Fibroblast of villous mesenchyme (primary cell): Measurements from ENCODE around the gene PFDN2. TPM values are rescaled to one million over a fixed set of nuclear protein-coding genes. Genes with fewer than 3 reads are reported as not detected.

ENCODE experiments used
- DNase-seq: peaks from one replicate; pipeline ENCODE4 v3.0.0-alpha.2; 2010; ENCODE audit warnings: low read depth
- H3K4me3 ChIP-seq: 2 replicates; pipeline ENCODE4 v1.5.1; 2011; ENCODE audit warnings: low read depth, mild to moderate bottlenecking, low read length
- total RNA-seq: library from RNA; depleted of rRNA; stranded (reverse); fragments of >200 nt; gene quantifications from 2 replicates; pipeline ENCODE4 v1.2.3, GENCODE V29; 2012
- TF ChIP-seq, protein P1 (sequence below): IDR thresholded peaks from 2 replicates; pipeline ENCODE4 v1.5.1; 2012; ENCODE audit warnings: low read depth, mild to moderate bottlenecking, low read length; ENCODE audit not compliant: insufficient read depth

Gene PFDN2
- total RNA-seq, 1 donor = 25.9 TPM

GRCh38 chr1:161095230-161095629 is 22.6 kb downstream of the PFDN2 start:
- TF ChIP-seq, protein P1, sequence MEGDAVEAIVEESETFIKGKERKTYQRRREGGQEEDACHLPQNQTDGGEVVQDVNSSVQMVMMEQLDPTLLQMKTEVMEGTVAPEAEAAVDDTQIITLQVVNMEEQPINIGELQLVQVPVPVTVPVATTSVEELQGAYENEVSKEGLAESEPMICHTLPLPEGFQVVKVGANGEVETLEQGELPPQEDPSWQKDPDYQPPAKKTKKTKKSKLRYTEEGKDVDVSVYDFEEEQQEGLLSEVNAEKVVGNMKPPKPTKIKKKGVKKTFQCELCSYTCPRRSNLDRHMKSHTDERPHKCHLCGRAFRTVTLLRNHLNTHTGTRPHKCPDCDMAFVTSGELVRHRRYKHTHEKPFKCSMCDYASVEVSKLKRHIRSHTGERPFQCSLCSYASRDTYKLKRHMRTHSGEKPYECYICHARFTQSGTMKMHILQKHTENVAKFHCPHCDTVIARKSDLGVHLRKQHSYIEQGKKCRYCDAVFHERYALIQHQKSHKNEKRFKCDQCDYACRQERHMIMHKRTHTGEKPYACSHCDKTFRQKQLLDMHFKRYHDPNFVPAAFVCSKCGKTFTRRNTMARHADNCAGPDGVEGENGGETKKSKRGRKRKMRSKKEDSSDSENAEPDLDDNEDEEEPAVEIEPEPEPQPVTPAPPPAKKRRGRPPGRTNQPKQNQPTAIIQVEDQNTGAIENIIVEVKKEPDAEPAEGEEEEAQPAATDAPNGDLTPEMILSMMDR = no peak
- DNase-seq = no peak
- no peak overlapping the region for H3K4me3 ChIP-seq

DNA sequence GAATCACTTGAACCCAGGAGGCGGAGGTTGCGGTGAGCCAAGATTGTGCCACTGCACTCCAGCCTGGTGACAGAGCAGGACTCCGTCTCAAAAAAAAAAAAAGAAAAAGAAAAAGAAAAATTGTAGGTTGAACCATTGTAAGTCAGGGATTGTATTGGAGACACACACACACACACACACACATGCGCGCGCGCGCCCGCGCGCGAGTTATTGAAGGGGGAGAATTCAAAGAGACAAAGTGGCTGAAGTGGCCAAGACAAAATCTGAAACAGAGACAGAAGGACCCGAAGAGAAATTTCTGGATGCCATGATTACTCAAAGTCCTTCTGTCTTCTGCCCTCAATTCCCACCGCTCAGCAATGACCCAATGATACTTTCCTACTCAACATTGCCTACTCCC is 23.4 kb downstream of the PFDN2 start:
- DNase-seq = no peak
- TF ChIP-seq, protein P1 = no peak
- H3K4me3 ChIP-seq = no peak overlapping the region

- no peak for DNase-seq
- H3K4me3 ChIP-seq = no peak overlapping the region
- TF ChIP-seq, protein P1 = no peak
These were observed 25.2 kb downstream of the PFDN2 start for GRCh38 chr1:161092621-161093028.

GRCh38 chr1:161091796-161092507 is 25.9 kb downstream of the PFDN2 start:
- no peak overlapping the region for H3K4me3 ChIP-seq
- TF ChIP-seq, protein P1 = no peak
- DNase-seq = no peak

DNA sequence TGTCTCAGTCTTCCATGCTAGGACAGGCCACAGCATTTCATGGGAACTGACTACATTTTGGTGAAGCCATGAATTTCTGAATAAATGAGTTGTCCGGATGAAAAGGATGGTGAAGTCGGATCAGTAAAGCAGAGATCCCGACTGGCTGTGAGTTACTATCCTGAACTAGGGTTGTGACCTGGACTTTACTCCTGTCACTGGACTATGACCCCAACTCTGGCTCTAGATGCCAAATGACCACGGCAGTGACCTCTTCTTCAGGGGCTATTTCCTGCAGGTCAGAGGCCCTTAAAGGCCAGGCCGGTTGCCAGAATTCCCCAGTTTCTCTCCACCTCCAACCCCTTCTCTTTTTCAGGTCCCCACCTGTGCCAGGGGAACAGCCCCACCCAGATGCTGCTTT is 26.7 kb downstream of the PFDN2 start:
- no peak for DNase-seq
- TF ChIP-seq, protein P1 = no peak

GRCh38 chr1:161090617-161091016 is 27.2 kb downstream of the PFDN2 start:
- H3K4me3 ChIP-seq = no peak overlapping the region
- TF ChIP-seq, protein P1 = no peak
- DNase-seq = no peak

More for the DNA sequence above, 26.7 kb downstream of the PFDN2 start:
- H3K4me3 ChIP-seq = no peak overlapping the region

- H3K4me3 ChIP-seq = no peak overlapping the region
- TF ChIP-seq, protein P1 = no peak
- no peak for DNase-seq
These were observed 27.9 kb downstream of the PFDN2 start for GRCh38 chr1:161089938-161090337.
